GM03348 (cell line): Measurements from ENCODE around the gene COL4A2.
"Not testable (repeated sequence)": the region's sequence is repeated elsewhere in the genome, so short reads cannot be mapped to it uniquely, and the experiment has no call there.

Experiments
- DNase-seq: peaks from one replicate; pipeline ENCODE4 v3.0.0; 2012; ENCODE audit warnings: low spot score

COL4A2 gene

GRCh38 chr13:110517505-110518225 lies 210.6 kb downstream of the COL4A2 start:
- no peak for DNase-seq

- no peak for DNase-seq
Observed at GRCh38 chr13:110518226-110518525, 211.1 kb downstream of the COL4A2 start.

GRCh38 chr13:110518571-110518970 lies 211.5 kb downstream of the COL4A2 start:
- no peak for DNase-seq

- DNase-seq, result no peak
Observed at GRCh38 chr13:110519046-110519445, 212.0 kb downstream of the COL4A2 start.

- DNase-seq, result no peak
Observed at GRCh38 chr13:110519506-110519905, 212.4 kb downstream of the COL4A2 start.

- DNase-seq, result peak; percentile 79
Observed at GRCh38 chr13:110520431-110521295, 213.6 kb downstream of the COL4A2 start.

GRCh38 chr13:110521296-110521680 lies 214.2 kb downstream of the COL4A2 start:
- no peak for DNase-seq

GRCh38 chr13:110521946-110522345 lies 214.9 kb downstream of the COL4A2 start:
- DNase-seq, result no peak

- no peak for DNase-seq
Observed at GRCh38 chr13:110522721-110523120, 215.6 kb downstream of the COL4A2 start.

GRCh38 chr13:110523180-110523579 lies 216.1 kb downstream of the COL4A2 start:
- DNase-seq, result no peak

GRCh38 chr13:110523838-110524540 lies 216.9 kb downstream of the COL4A2 start:
- DNase-seq, result no peak

- no peak for DNase-seq
Observed at GRCh38 chr13:110524541-110525257, 217.6 kb downstream of the COL4A2 start.

- no peak for DNase-seq
Observed at GRCh38 chr13:110525328-110526319, 218.5 kb downstream of the COL4A2 start.

- no peak for DNase-seq
Observed at GRCh38 chr13:110528371-110528770, 221.3 kb downstream of the COL4A2 start.

GRCh38 chr13:110528911-110529310 lies 221.8 kb downstream of the COL4A2 start:
- no peak for DNase-seq

GRCh38 chr13:110529522-110530311 lies 222.6 kb downstream of the COL4A2 start:
- no peak for DNase-seq

- DNase-seq, result no peak
Observed at GRCh38 chr13:110531100-110531499, 224.0 kb downstream of the COL4A2 start.

GRCh38 chr13:110531671-110532083 lies 224.6 kb downstream of the COL4A2 start:
- DNase-seq, result no peak

- DNase-seq, result not testable (repeated sequence)
Observed at GRCh38 chr13:110532258-110532657, 225.2 kb downstream of the COL4A2 start.
